ENCODE data around the gene RFNG. TPM values are rescaled to one million over a fixed set of nuclear protein-coding genes. Genes with fewer than 3 reads are reported as not detected.

The RFNG gene
- total and polyA plus RNA-seq, 2 of the 13 experiments (the other 11 are each of a cell fraction or from before 2014, with no cell fraction given) = 61.4 to 64.0 TPM

GRCh38 chr17:82065638-82066303 is 14.2 kb upstream of the RFNG start, which contains the start of gene DUS1L (continued):
- TF ChIP-seq ZNF142 (CRISPR knock-in tag; IDR thresholded peaks at IDR 0.05) = no peak
- TF ChIP-seq ZNF274 (CRISPR knock-in tag; IDR thresholded peaks at IDR 0.05) = peak; percentile 90
- no peak for TF ChIP-seq ZNF3 (CRISPR knock-in tag; IDR thresholded peaks at IDR 0.05)
- TF ChIP-seq ZNF256 (CRISPR knock-in tag; conservative IDR thresholded peaks at IDR 0.05) = no peak
- no peak for TF ChIP-seq GABPA (IDR thresholded peaks at IDR 0.05; ENCODE audit: low read depth, low read length)
- peak; percentile 87 for TF ChIP-seq GABPA (CRISPR knock-in tag; IDR thresholded peaks at IDR 0.05; ENCODE audit: low read depth)
- no peak for TF ChIP-seq RFX1 (IDR thresholded peaks at IDR 0.05)
- 0 out of 4 replicates have a peak, but pooled peaks of 1 of the 2 experiments have one; percentile 38 for TF ChIP-seq POLR2A (IDR thresholded peaks at IDR 0.05; ENCODE audit: insufficient read depth in 1 of 2, low read depth in 2 of 2, low read length in 2 of 2)
- TF ChIP-seq CBX1 (IDR thresholded peaks at IDR 0.05; ENCODE audit: low read depth) = peak; percentile 97
- peak; percentile 96 for TF ChIP-seq SRY (CRISPR knock-in tag; IDR thresholded peaks at IDR 0.05)
- TF ChIP-seq XBP1 (CRISPR knock-in tag; IDR thresholded peaks at IDR 0.05) = no peak
- TF ChIP-seq ZNF879 (CRISPR knock-in tag; IDR thresholded peaks at IDR 0.05) = peak; percentile 73; the same call in 1 of the 2 replicates
- peak; percentile 86 for TF ChIP-seq ZNF441 (CRISPR knock-in tag; IDR thresholded peaks at IDR 0.05; ENCODE audit: borderline replicate concordance)
- TF ChIP-seq ZNF207 (IDR thresholded peaks at IDR 0.05; ENCODE audit: borderline replicate concordance) = no peak
- TF ChIP-seq FOXJ3 (CRISPR knock-in tag; IDR thresholded peaks at IDR 0.05; ENCODE audit: borderline replicate concordance) = no peak
- TF ChIP-seq TAF1 (CRISPR knock-in tag; IDR thresholded peaks at IDR 0.05) = peak; percentile 89
- no peak for TF ChIP-seq ZNF570 (CRISPR knock-in tag; IDR thresholded peaks at IDR 0.05; ENCODE audit: borderline replicate concordance)
- no peak for TF ChIP-seq GTF2F1 (IDR thresholded peaks at IDR 0.05; ENCODE audit: low read length)
- no peak for TF ChIP-seq HMG20A (CRISPR knock-in tag; IDR thresholded peaks at IDR 0.05; ENCODE audit: borderline replicate concordance)
- no peak for TF ChIP-seq EZH2 (conservative IDR thresholded peaks at IDR 0.05; ENCODE audit: low read depth, low read length)
- TF ChIP-seq ZNF503 (CRISPR knock-in tag; IDR thresholded peaks at IDR 0.05) = peak; percentile 70; the same call in 1 of the 2 replicates
- TF ChIP-seq CREBL2 (CRISPR knock-in tag; IDR thresholded peaks at IDR 0.05; ENCODE audit: borderline replicate concordance) = 0 out of 2 replicates have a peak, but pooled peaks have one; percentile 36
- peak; percentile 89; the same call in 1 of the 2 replicates for TF ChIP-seq NR1H2 (CRISPR knock-in tag; IDR thresholded peaks at IDR 0.05; ENCODE audit: borderline replicate concordance, low read depth)
- TF ChIP-seq MYNN (CRISPR knock-in tag; IDR thresholded peaks at IDR 0.05; ENCODE audit: low read depth) = no peak; the same call in 1 of the 2 replicates
- TF ChIP-seq ZNF230 (CRISPR knock-in tag; IDR thresholded peaks at IDR 0.05) = peak; percentile 71
